C4-2B (cell line): ENCODE results near the gene XXYLT1.

Source experiments
- ZFX ChIP-seq: fragments of 450-650 bp; IDR thresholded peaks from 2 replicates; pipeline ENCODE4 v1.6.1; 2017
- TF ChIP-seq, protein P1 (sequence below): fragments of 450-650 bp; conservative IDR thresholded peaks from 2 replicates; pipeline ENCODE4 v1.5.1; 2017; ENCODE audit warnings: mild to moderate bottlenecking

DNA sequence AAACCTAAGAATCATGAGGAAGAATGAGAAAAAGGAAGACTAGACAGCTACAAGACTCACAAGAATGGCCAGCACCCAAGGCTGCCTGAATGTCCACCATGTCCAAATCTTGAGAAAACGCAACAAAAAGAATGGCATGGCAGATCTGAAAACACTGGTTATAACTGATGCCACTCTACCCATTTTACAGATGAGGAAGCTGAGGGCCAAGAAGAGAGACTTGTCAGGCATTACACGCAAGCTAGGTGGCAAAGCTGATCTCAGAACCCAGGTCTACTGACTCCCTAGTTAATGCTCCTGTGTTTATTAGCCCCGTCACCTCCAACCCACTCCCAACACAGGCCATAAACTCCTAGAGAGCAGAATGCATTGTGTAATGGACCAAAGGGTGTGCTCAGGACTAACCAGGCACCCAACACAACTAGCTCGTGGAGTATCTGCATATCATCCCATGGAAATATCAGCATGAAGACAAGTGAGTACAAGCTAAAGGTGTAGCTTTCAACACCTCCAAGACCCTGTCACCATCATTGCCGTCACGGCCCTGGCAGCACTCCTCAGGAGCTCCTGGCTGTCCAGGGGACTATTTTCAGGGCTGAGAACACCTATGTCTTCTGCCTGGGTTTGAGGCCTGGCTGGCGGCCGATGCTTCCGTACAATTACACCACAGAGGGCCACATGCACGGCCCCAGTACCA is 111.7 kb downstream of the XXYLT1 start:
- TF ChIP-seq, protein P1, sequence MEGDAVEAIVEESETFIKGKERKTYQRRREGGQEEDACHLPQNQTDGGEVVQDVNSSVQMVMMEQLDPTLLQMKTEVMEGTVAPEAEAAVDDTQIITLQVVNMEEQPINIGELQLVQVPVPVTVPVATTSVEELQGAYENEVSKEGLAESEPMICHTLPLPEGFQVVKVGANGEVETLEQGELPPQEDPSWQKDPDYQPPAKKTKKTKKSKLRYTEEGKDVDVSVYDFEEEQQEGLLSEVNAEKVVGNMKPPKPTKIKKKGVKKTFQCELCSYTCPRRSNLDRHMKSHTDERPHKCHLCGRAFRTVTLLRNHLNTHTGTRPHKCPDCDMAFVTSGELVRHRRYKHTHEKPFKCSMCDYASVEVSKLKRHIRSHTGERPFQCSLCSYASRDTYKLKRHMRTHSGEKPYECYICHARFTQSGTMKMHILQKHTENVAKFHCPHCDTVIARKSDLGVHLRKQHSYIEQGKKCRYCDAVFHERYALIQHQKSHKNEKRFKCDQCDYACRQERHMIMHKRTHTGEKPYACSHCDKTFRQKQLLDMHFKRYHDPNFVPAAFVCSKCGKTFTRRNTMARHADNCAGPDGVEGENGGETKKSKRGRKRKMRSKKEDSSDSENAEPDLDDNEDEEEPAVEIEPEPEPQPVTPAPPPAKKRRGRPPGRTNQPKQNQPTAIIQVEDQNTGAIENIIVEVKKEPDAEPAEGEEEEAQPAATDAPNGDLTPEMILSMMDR, result no peak
- no peak for TF ChIP-seq ZFX
